AG04450 (cell line): ENCODE data around the gene KLHL20. TPM values are rescaled to one million over a fixed set of nuclear protein-coding genes. Genes with fewer than 3 reads are reported as not detected.

Experiments
- CTCF ChIA-PET: fragments of 300-600, 350-600 bp; formaldehyde crosslinking; extraction: SDS; loops from one replicate; lab custom pipeline; 2022; ENCODE audit warnings: antibody characterized with exemption, inconsistent platforms; lab: Charles Lee
- POLR2A ChIA-PET: fragments of 350-600 bp; formaldehyde crosslinking; extraction: SDS; loops from one replicate; lab custom pipeline; 2021; ENCODE audit warnings: antibody characterized with exemption, inconsistent platforms; lab: Yijun Ruan, JAX
- DNase-seq: peaks from one replicate; pipeline ENCODE4 v3.0.0-alpha.2; 2011; ENCODE audit warnings: low read depth, low spot score
- H3K27ac ChIP-seq: one replicate; pipeline ENCODE4 v1.5.1; 2012; ENCODE audit warnings: low read depth, low read length, control low read depth
- H3K27me3 ChIP-seq: one replicate; pipeline ENCODE4 v1.6.0; 2012; ENCODE audit warnings: low read length; ENCODE audit not compliant: control insufficient read depth, insufficient read depth
- H3K4me3 ChIP-seq: 2 replicates; pipeline ENCODE4 v1.5.1; 2011; ENCODE audit warnings: mild to moderate bottlenecking, low read depth, low read length, control low read depth
- H3K9me3 ChIP-seq: 2 replicates; pipeline ENCODE4 v1.5.1; 2012; ENCODE audit warnings: low read length; ENCODE audit not compliant: control insufficient read depth, insufficient read depth
- CTCF ChIP-seq: IDR thresholded peaks from 2 replicates; pipeline ENCODE4 v1.5.1; 2011; ENCODE audit warnings: low read depth, low read length, control low read depth, inconsistent platforms
- polyA plus RNA-seq: library from polyadenylated mRNA; depleted of rRNA; stranded (reverse); fragments of >200 nt; gene quantifications from 2 replicates; pipeline ENCODE4 v1.2.3, GENCODE V29; 2011; rRNA removed
- small RNA-seq: library from RNA; depleted of rRNA; stranded (forward); fragments of <200 nt; gene quantifications from one replicate; pipeline ENCODE3, GENCODE V24; 2012; ENCODE audit warnings: low read depth; ENCODE audit not compliant: insufficient read length

Gene KLHL20
- polyA plus RNA-seq, 1 experiment = 19.7 TPM

- ChIA-PET POLR2A (interaction anchor here (0.5 to 2.3 kb wide), 10 partner anchors 13 to 395 kb away, joined by 3 to 7 read pairs (median 4); partner anchors contain the start of genes GAS5, KLHL20 and ZBTB37), CTCF (interaction anchor here (0.9 to 5.4 kb wide), 8 partner anchors 13 to 1083 kb away, joined by 3 to 33 read pairs (median 4); no protein-coding TSS in a partner anchor)
- DNase-seq = peak; percentile 96
- peak within 1 kb of the TSS; percentile 98 for H3K27ac ChIP-seq
- no peaks in the 10 kb centered on the region for H3K27me3 ChIP-seq
- TF ChIP-seq CTCF = no peak
- H3K4me3 ChIP-seq = peak within 1 kb of the TSS; percentile 98
- H3K9me3 ChIP-seq = no peaks in the 10 kb centered on the region; the same call in 1 of the 2 replicates
Measured at GRCh38 chr1:173824315-173825081, 109.7 kb downstream of the KLHL20 start, which contains the start of the genes CENPL and DARS2. CENPL (minus strand) TSS chr1:173824883; CDS start chr1:173811299, 13,584 bp downstream. DARS2 (plus strand) TSS chr1:173824673; CDS start chr1:173825230, 557 bp downstream.

GRCh38 chr1:173827611-173828010 is 112.8 kb downstream of the KLHL20 start:
- ChIA-PET POLR2A (no interaction called here), CTCF (interaction anchor here (1.5 to 5.4 kb wide), 2 partner anchors 397 to 1085 kb away, joined by 4 to 33 read pairs; no protein-coding TSS in a partner anchor)
- Histone ChIP-seq H3K4me3 (no peak overlapping the region), H3K27ac (no peak overlapping the region), H3K27me3 (no peaks in the 10 kb centered on the region), H3K9me3 (no peaks in the 10 kb centered on the region; the same call in 1 of the 2 replicates)
- DNase-seq = no peak
- TF ChIP-seq CTCF = no peak

DNA sequence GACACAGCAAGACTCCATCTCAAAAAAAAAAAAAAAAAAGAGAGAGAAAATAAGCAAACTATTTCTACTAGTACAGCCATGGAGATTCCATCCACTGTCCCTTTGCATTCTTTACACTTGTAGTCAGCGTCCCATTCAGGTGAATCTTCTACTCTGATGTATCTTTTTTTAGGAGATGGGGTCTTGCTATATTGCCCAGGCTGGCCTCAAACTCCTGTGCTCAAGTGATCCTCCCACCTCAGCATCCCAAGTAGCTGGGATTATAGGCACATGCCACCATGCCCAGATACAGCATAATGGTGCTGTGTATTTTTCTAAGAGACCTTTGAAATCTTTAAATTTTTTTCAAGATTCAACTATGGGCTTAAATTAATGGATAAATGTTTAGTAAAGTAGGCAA is 118.0 kb downstream of the KLHL20 start:
- DNase-seq = no peak
- no peak overlapping the region for H3K4me3 ChIP-seq
- no peaks in the 10 kb centered on the region for H3K27me3 ChIP-seq
- no peaks in the 10 kb centered on the region for H3K9me3 ChIP-seq
- CTCF ChIA-PET = interaction anchor here (0.5 kb wide), 1 partner anchor 403 kb away, joined by 3 read pairs; no protein-coding TSS in a partner anchor
- POLR2A ChIA-PET = no interaction called here
- no peak overlapping the region for H3K27ac ChIP-seq
- TF ChIP-seq CTCF = no peak

Small RNA genes lying within 50 kb of the gene (small RNA-seq; reads per million reads assigned to genes)
- gene BX248409.1 = not detected
- gene RF00019 = not detected

Other genes with a start within 250 kb of the KLHL20 start
- gene PRDX6, start 237.6 kb upstream of the KLHL20 start, polyA plus RNA-seq = 545 and 556 TPM in 2 replicates
- not detected in 2 replicates for gene SLC9C2, start 111.9 kb upstream of the KLHL20 start, polyA plus RNA-seq
- not detected in 2 replicates for gene TEX50, start 79.6 kb upstream of the KLHL20 start, polyA plus RNA-seq
- 0.17 and 0.29 TPM in 2 replicates for gene ANKRD45, start 45.1 kb upstream of the KLHL20 start, polyA plus RNA-seq
- gene DARS2, start 109.7 kb downstream of the KLHL20 start, polyA plus RNA-seq = 20.2 and 25.1 TPM in 2 replicates
- gene CENPL, start 109.9 kb downstream of the KLHL20 start, polyA plus RNA-seq = 5.8 and 8.7 TPM in 2 replicates
- gene GAS5, start 153.0 kb downstream of the KLHL20 start, polyA plus RNA-seq = 976 and 1,191 TPM in 2 replicates
- 2.4 and 2.8 TPM in 2 replicates for gene ZBTB37, start 153.4 kb downstream of the KLHL20 start, polyA plus RNA-seq
- 0.09 and 0.16 TPM in 2 replicates for gene SERPINC1, start 202.3 kb downstream of the KLHL20 start, polyA plus RNA-seq